OCI-LY1 (cell line): ENCODE data around the gene IL36RN.

ENCODE experiments used
- H2AFZ ChIP-seq: fragments of 200-600 bp; sonication (generic), shearing (Covaris generic); 2 replicates; pipeline ENCODE4 v1.6.0; 2014; ENCODE audit warnings: antibody characterized with exemption, mild to moderate bottlenecking, low read length
- H3F3A ChIP-seq: fragments of 200-600 bp; sonication (generic), shearing (Covaris generic); 2 replicates; pipeline ENCODE4 v1.6.0; 2014; ENCODE audit warnings: mild to moderate bottlenecking, antibody characterized with exemption, low read length, moderate library complexity; ENCODE audit not compliant: insufficient read depth
- H3K27ac ChIP-seq: fragments of 200-600 bp; sonication (generic); 2 replicates; pipeline ENCODE4 v1.5.1; 2014; ENCODE audit warnings: low read length, mixed run types, mild to moderate bottlenecking, low read depth; ENCODE audit not compliant: poor library complexity, severe bottlenecking
- H3K27me3 ChIP-seq: fragments of 200-600 bp; sonication (generic); 2 replicates; pipeline ENCODE4 v1.6.0; 2014; ENCODE audit warnings: antibody characterized with exemption, mild to moderate bottlenecking, low read length, moderate library complexity; ENCODE audit not compliant: insufficient read depth
- H3K36me3 ChIP-seq: fragments of 200-600 bp; sonication (generic); 2 replicates; pipeline ENCODE4 v1.6.1; 2014; ENCODE audit warnings: mild to moderate bottlenecking, antibody characterized with exemption, low read length, moderate library complexity, mixed read lengths; ENCODE audit not compliant: insufficient read depth
- H3K4me1 ChIP-seq: fragments of 200-600 bp; sonication (generic); 2 replicates; pipeline ENCODE4 v1.5.1; 2014; ENCODE audit warnings: mild to moderate bottlenecking, low read length, moderate library complexity; ENCODE audit not compliant: insufficient read depth, severe bottlenecking
- H3K4me2 ChIP-seq: fragments of 200-600 bp; sonication (generic), shearing (Covaris generic); 2 replicates; pipeline ENCODE4 v1.6.1; 2014; ENCODE audit warnings: low read length
- H3K4me3 ChIP-seq: fragments of 200-600 bp; sonication (generic); 2 replicates; pipeline ENCODE4 v1.5.1; 2014; ENCODE audit warnings: low read length, low read depth, mild to moderate bottlenecking, mixed read lengths; ENCODE audit not compliant: poor library complexity, severe bottlenecking
- H3K79me2 ChIP-seq: fragments of 200-600 bp; shearing (Covaris generic); 2 replicates; pipeline ENCODE4 v1.6.1; 2016; ENCODE audit warnings: mixed run types, low read length, mixed read lengths; ENCODE audit not compliant: insufficient read depth
- H3K9ac ChIP-seq: fragments of 200-600 bp; sonication (generic), shearing (Covaris generic); 2 replicates; pipeline ENCODE4 v1.6.1; 2014; ENCODE audit warnings: mild to moderate bottlenecking, low read length, mixed read lengths
- H3K9me2 ChIP-seq: fragments of 200-600 bp; sonication (generic), shearing (Covaris generic); 2 replicates; pipeline ENCODE4 v1.6.1; 2014; ENCODE audit warnings: low read depth, mild to moderate bottlenecking, low read length, mixed read lengths
- H3K9me3 ChIP-seq: fragments of 200-600 bp; shearing (Covaris generic); 2 replicates; pipeline ENCODE4 v1.6.1; 2014; ENCODE audit warnings: low read length, mixed read lengths
- H4K20me1 ChIP-seq: fragments of 200-600 bp; sonication (generic), shearing (Covaris generic); 2 replicates; pipeline ENCODE4 v1.6.0; 2016; ENCODE audit warnings: mild to moderate bottlenecking, low read length; ENCODE audit not compliant: insufficient read depth
- EZH2 ChIP-seq: fragments of 200-600 bp; sonication (generic), shearing (Covaris generic); IDR thresholded peaks from 2 replicates; pipeline ENCODE4 v1.8.0; 2017; ENCODE audit warnings: borderline replicate concordance, mixed run types, mild to moderate bottlenecking, antibody characterized with exemption, low read length, moderate library complexity, mixed read lengths
- TF ChIP-seq, protein P1 (sequence below): fragments of 200-600 bp; sonication (generic), shearing (Covaris generic); IDR thresholded peaks from 2 replicates; pipeline ENCODE4 v1.5.1; 2017; ENCODE audit warnings: mild to moderate bottlenecking, antibody characterized with exemption, low read length, moderate library complexity, mixed read lengths

IL36RN gene

DNA sequence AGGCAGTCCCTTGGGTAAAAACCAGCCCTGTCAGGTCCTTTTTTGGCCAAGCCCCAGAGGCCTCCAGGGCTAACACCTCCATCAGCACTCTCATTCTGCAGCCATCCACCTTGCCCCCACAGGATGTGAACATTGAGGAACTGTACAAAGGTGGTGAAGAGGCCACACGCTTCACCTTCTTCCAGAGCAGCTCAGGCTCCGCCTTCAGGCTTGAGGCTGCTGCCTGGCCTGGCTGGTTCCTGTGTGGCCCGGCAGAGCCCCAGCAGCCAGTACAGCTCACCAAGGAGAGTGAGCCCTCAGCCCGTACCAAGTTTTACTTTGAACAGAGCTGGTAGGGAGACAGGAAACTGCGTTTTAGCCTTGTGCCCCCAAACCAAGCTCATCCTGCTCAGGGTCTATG, 16.0 kb downstream of the IL36RN start:
- Histone ChIP-seq H3K36me3 (no peaks in the 10 kb centered on the region), H3K9ac (no peak overlapping the region), H3K79me2 (no peaks in the 10 kb centered on the region), H3K4me3 (no peak overlapping the region), H3K27ac (no peak overlapping the region), H3K27me3 (no peaks in the 10 kb centered on the region), H3K4me1 (no peaks in the 10 kb centered on the region), H3F3A (no peaks in the 10 kb centered on the region), H3K9me3 (no peaks in the 10 kb centered on the region), H2AFZ (no peak overlapping the region), H3K4me2 (no peak overlapping the region), H4K20me1 (no peaks in the 10 kb centered on the region), H3K9me2 (no peaks in the 10 kb centered on the region)
- TF ChIP-seq EZH2, result no peak
- TF ChIP-seq, protein P1, sequence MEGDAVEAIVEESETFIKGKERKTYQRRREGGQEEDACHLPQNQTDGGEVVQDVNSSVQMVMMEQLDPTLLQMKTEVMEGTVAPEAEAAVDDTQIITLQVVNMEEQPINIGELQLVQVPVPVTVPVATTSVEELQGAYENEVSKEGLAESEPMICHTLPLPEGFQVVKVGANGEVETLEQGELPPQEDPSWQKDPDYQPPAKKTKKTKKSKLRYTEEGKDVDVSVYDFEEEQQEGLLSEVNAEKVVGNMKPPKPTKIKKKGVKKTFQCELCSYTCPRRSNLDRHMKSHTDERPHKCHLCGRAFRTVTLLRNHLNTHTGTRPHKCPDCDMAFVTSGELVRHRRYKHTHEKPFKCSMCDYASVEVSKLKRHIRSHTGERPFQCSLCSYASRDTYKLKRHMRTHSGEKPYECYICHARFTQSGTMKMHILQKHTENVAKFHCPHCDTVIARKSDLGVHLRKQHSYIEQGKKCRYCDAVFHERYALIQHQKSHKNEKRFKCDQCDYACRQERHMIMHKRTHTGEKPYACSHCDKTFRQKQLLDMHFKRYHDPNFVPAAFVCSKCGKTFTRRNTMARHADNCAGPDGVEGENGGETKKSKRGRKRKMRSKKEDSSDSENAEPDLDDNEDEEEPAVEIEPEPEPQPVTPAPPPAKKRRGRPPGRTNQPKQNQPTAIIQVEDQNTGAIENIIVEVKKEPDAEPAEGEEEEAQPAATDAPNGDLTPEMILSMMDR, result no peak

DNA sequence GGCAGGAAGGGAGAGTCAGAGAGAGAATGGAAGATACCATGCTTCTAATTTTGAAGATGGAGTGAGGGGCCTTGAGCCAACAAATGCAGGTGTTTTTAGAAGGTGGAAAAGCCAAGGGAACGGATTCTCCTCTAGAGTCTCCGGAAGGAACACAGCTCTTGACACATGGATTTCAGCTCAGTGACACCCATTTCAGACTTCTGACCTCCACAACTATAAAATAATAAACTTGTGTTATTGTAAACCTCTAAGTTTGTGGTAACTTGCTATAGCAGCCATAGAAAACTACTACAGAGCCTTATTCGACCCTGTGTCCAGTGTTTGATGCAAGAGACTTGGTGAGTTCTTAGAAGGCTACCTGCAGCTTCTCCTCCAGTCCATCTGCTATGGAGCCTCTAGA, 16.6 kb downstream of the IL36RN start:
- no peak overlapping the region for H3K4me2 ChIP-seq
- no peaks in the 10 kb centered on the region for H3K9me3 ChIP-seq
- H3K79me2 ChIP-seq, result no peaks in the 10 kb centered on the region
- H3K27me3 ChIP-seq, result no peaks in the 10 kb centered on the region
- no peak overlapping the region for H3K4me3 ChIP-seq
- no peaks in the 10 kb centered on the region for H3K4me1 ChIP-seq
- H3K9ac ChIP-seq, result no peak overlapping the region
- H3K27ac ChIP-seq, result no peak overlapping the region
- no peaks in the 10 kb centered on the region for H3K9me2 ChIP-seq
- no peak overlapping the region for H2AFZ ChIP-seq
- TF ChIP-seq EZH2, result no peak
- TF ChIP-seq, protein P1, result no peak
- no peaks in the 10 kb centered on the region for H4K20me1 ChIP-seq
- no peaks in the 10 kb centered on the region for H3K36me3 ChIP-seq
- no peaks in the 10 kb centered on the region for H3F3A ChIP-seq

DNA sequence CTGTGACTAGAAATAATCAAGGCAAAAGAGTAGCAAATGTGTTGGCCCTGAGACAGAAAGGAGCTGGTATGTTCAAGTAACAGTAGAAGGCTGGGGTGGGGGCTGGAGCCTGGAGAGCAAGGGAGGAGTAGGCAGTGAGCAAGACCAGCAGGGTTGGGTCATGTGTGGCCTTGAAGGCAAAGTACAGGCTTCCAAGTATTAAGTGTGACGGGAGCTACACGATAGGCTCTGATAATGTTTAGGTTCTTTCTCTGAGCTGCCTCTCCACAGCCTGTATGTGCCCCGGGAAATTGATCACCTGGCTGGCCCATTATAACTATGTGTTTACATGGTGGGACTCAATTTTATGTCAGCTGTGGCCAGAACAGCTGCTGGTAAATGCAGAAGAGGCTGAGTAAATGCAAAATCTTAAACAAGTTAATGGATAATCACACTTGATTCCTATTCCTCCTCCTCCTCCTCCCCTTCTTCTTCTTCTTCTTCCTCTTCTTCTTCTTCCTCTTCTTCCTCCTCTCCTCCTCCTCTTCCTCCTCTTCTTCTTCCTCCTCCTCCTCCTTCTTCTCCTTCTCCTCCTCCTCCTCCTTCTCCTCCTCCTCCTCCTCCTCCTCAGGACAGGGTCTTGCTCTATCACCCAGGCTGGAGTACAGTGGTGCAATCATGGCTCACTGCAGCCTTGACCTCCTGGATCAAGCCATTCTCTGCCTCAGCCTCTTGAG, 18.1 kb downstream of the IL36RN start:
- H3K4me3 ChIP-seq, result no peak overlapping the region
- no peaks in the 10 kb centered on the region for H4K20me1 ChIP-seq
- no peaks in the 10 kb centered on the region for H3F3A ChIP-seq
- TF ChIP-seq EZH2, result no peak
- TF ChIP-seq, protein P1, result no peak
- H3K27ac ChIP-seq, result no peak overlapping the region
- no peaks in the 10 kb centered on the region for H3K79me2 ChIP-seq
- no peaks in the 10 kb centered on the region for H3K4me1 ChIP-seq
- no peaks in the 10 kb centered on the region for H3K36me3 ChIP-seq
- H2AFZ ChIP-seq, result no peak overlapping the region
- H3K4me2 ChIP-seq, result no peak overlapping the region
- H3K9ac ChIP-seq, result no peak overlapping the region
- no peaks in the 10 kb centered on the region for H3K27me3 ChIP-seq
- no peaks in the 10 kb centered on the region for H3K9me2 ChIP-seq
- H3K9me3 ChIP-seq, result no peaks in the 10 kb centered on the region
